ENCODE measurements around the gene PBX3. TPM values are rescaled to one million over a fixed set of nuclear protein-coding genes. Genes with fewer than 3 reads are reported as not detected.

The PBX3 gene
- total RNA-seq, 1 donor from 2014 or later = 82.3 TPM

DNA sequence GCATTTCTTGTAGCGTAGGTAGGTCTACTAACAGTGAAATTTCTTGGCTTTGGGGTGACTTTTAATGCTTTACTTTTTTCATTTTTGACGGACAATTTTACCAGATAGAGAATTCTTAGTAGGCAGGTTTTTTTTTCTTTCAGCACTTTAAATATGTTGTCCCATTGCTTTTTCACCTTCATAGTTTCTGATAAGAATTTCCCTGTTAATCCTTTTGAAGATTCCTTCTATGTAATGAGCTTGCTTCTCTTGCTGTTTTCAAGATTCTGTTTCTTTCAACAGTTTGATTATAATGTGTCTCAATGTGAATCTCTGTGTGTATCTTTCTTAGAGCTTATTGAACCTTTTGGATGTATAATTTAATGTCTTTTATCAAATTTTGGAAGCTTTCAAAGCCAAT, 35.5 kb downstream of the PBX3 start:
- Histone ChIP-seq H3K4me1 (peaks cover 20% of the 10 kb centered on the region), H3K27me3 (no peaks in the 10 kb centered on the region), H3K9me3 (no peaks in the 10 kb centered on the region), H3K36me3 (peaks cover 0 to 4% of the 10 kb centered on the region in 2 donors), H3K27ac (no peak overlapping the region), H3K4me3 (no peak overlapping the region)
- intact Hi-C loops (cut with DNase I) = no loop called here
- DNase-seq (ENCODE audit: extremely low spot score in 2 of 2) = no peak
- no peak for TF ChIP-seq POLR2A (IDR thresholded peaks at IDR 0.05)
- no peak for TF ChIP-seq POLR2AphosphoS5 (IDR thresholded peaks at IDR 0.05; ENCODE audit: insufficient read depth in 1 of 2, low read depth in 1 of 2)
- TF ChIP-seq, protein P1, sequence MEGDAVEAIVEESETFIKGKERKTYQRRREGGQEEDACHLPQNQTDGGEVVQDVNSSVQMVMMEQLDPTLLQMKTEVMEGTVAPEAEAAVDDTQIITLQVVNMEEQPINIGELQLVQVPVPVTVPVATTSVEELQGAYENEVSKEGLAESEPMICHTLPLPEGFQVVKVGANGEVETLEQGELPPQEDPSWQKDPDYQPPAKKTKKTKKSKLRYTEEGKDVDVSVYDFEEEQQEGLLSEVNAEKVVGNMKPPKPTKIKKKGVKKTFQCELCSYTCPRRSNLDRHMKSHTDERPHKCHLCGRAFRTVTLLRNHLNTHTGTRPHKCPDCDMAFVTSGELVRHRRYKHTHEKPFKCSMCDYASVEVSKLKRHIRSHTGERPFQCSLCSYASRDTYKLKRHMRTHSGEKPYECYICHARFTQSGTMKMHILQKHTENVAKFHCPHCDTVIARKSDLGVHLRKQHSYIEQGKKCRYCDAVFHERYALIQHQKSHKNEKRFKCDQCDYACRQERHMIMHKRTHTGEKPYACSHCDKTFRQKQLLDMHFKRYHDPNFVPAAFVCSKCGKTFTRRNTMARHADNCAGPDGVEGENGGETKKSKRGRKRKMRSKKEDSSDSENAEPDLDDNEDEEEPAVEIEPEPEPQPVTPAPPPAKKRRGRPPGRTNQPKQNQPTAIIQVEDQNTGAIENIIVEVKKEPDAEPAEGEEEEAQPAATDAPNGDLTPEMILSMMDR (IDR thresholded peaks at IDR 0.05) = no peak

DNA sequence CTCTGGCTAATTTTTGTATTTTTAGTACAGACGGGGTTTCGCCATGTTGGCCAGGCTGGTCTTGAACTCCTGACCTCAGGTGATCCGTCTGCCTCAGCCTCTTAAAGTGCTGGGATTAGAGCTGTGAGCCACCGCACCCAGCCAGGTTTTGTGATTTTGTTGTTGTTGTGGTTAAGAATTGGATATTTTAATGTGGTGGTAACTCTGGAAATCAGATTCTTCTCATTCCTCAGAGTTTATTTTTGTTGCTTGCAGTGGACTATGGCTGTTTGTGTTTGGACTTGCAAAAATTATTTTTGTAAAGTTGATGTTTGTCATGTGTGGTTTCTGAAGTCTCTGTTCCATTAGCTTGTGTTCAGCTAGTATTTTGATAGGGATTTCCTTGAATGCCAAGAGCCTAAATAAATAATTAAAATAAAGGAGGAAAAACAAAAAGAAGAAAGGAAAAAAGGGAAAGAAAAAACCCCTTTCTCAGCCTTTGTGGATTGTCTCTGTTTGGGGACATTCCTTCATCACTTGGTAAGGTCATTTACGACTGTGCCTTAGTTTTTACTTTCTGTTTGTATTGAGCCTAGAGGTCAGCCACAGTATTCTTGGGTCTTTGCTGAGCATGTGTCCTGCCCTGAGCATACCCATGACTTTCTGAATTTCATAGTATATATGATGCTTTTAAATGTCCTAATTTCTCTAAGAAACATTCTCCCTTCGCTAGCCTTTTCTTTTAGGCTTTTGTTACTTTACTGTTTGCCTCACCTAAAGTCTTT, 37.3 kb downstream of the PBX3 start:
- no peaks in the 10 kb centered on the region for H3K36me3 ChIP-seq
- peaks cover 20% of the 10 kb centered on the region for H3K4me1 ChIP-seq
- H3K4me3 ChIP-seq = no peak overlapping the region
- no peak overlapping the region for H3K27ac ChIP-seq
- no peaks in the 10 kb centered on the region for H3K27me3 ChIP-seq
- no peaks in the 10 kb centered on the region for H3K9me3 ChIP-seq
- TF ChIP-seq, protein P1 (IDR thresholded peaks at IDR 0.05) = no peak
- TF ChIP-seq POLR2A (IDR thresholded peaks at IDR 0.05) = no peak
- no peak for TF ChIP-seq POLR2AphosphoS5 (IDR thresholded peaks at IDR 0.05; ENCODE audit: insufficient read depth in 1 of 2, low read depth in 1 of 2)
- intact Hi-C loops (cut with DNase I) = no loop called here
- no peak for DNase-seq (ENCODE audit: extremely low spot score in 2 of 2)

DNA sequence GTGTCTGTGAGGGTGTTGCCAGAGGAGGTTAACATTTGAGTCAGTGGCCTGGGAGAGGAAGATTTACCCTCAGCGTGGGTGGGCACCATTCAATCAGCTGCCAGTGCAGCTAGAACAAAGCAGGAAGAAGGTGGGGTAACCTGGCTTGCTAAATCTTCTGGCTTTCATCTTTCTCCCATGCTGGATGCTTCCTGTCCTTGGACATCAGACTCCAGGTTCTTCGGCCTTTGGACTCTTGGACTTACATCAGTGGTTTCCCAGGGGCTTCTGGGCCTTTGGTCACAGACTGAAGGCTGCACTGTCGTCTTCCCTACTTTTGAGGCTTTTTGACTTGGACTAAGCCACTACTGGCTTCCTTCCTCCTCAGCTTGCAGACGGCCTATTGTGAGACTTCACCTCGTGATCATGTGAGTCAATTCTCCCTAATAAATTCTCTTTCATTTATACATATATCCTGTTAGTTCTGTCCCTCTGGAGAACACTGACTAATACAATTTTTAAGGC, 38.1 kb downstream of the PBX3 start:
- Histone ChIP-seq H3K9me3 (no peaks in the 10 kb centered on the region), H3K27ac (peak overlapping the region; percentile 6), H3K36me3 (peaks cover 0 to under 1% of the 10 kb centered on the region in 2 donors), H3K4me1 (peaks cover 20% of the 10 kb centered on the region), H3K4me3 (no peak overlapping the region), H3K27me3 (no peaks in the 10 kb centered on the region)
- TF ChIP-seq POLR2A (IDR thresholded peaks at IDR 0.05) (no peak), POLR2AphosphoS5 (IDR thresholded peaks at IDR 0.05; ENCODE audit: insufficient read depth in 1 of 2, low read depth in 1 of 2) (no peak)
- TF ChIP-seq, protein P1 (IDR thresholded peaks at IDR 0.05) = no peak
- DNase-seq (ENCODE audit: extremely low spot score in 2 of 2) = no peak
- intact Hi-C loops (cut with DNase I) = no loop called here

DNA sequence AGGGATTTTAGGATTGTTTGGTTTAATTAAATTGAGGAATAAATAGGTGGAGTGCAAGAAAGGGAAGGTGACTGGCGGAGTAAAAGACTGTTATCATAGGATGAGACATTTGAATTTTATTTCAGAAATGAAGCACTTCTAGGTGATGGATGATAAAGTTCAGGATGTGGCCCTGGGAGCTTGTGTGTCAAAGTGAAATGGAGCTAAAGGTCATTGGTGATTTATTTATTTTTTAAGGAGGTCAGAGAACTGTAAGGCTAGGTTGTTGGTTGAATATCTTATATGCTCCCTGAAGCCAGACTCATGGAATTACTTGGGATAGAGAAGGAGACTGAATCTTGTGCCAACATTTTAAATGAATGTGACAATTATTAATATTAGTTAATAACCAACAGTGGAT, 40.5 kb downstream of the PBX3 start:
- Histone ChIP-seq H3K4me3 (no peak overlapping the region), H3K9me3 (no peaks in the 10 kb centered on the region), H3K27me3 (no peaks in the 10 kb centered on the region), H3K27ac (no peak overlapping the region), H3K4me1 (peaks cover 20% of the 10 kb centered on the region), H3K36me3 (peaks cover 0 to 3% of the 10 kb centered on the region in 2 donors)
- intact Hi-C loops (cut with DNase I) = no loop called here
- DNase-seq (ENCODE audit: extremely low spot score in 2 of 2) = no peak
- TF ChIP-seq POLR2A (IDR thresholded peaks at IDR 0.05) = no peak
- TF ChIP-seq POLR2AphosphoS5 (IDR thresholded peaks at IDR 0.05; ENCODE audit: insufficient read depth in 1 of 2, low read depth in 1 of 2) = no peak
- TF ChIP-seq, protein P1 (IDR thresholded peaks at IDR 0.05) = no peak

DNA sequence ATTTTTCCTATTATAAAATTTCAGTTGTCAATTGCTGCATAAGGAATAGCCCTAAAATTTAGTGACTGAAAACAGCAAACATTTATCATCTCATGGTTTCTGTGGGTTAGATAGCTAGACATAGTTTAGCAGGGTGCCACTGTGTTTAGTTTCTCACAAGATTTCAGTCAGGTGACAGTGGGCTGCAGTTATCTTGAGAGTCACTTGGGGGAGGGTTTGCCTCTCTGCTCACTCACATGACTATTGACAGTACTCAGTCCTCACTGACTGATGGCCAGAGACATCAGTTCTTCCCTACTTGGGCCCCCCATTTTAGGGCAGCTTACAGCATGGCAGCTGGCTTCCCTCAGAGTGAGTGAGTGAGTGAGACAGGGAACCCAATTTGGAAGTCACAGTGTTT, 42.0 kb downstream of the PBX3 start:
- no peak for DNase-seq (ENCODE audit: extremely low spot score in 2 of 2)
- H3K4me3 ChIP-seq = no peak overlapping the region
- intact Hi-C loops (cut with DNase I) = no loop called here
- TF ChIP-seq POLR2AphosphoS5 (IDR thresholded peaks at IDR 0.05; ENCODE audit: insufficient read depth in 1 of 2, low read depth in 1 of 2) (no peak), POLR2A (IDR thresholded peaks at IDR 0.05) (no peak)
- TF ChIP-seq, protein P1 (IDR thresholded peaks at IDR 0.05) = no peak
- H3K4me1 ChIP-seq = peaks cover 13% of the 10 kb centered on the region
- no peaks in the 10 kb centered on the region for H3K27me3 ChIP-seq
- H3K36me3 ChIP-seq = peaks cover 0 to 3% of the 10 kb centered on the region in 2 donors
- H3K27ac ChIP-seq = no peak overlapping the region
- H3K9me3 ChIP-seq = no peaks in the 10 kb centered on the region
